ENCODE measurements around the gene MPPED1. TPM values are rescaled to one million over a fixed set of nuclear protein-coding genes. Genes with fewer than 3 reads are reported as not detected.

MPPED1 gene
- polyA plus RNA-seq, 4 donors, result 0.56 to 1.3 (median 0.74) TPM

- no peak for DNase-seq (ENCODE audit: low read depth in 4 of 4, low spot score in 2 of 4)
These were observed 61.2 kb downstream of the MPPED1 start for GRCh38 chr22:43473031-43473430.

- no peak for DNase-seq (ENCODE audit: low read depth in 4 of 4, low spot score in 2 of 4)
These were observed 61.6 kb downstream of the MPPED1 start for GRCh38 chr22:43473441-43473840.

DNA sequence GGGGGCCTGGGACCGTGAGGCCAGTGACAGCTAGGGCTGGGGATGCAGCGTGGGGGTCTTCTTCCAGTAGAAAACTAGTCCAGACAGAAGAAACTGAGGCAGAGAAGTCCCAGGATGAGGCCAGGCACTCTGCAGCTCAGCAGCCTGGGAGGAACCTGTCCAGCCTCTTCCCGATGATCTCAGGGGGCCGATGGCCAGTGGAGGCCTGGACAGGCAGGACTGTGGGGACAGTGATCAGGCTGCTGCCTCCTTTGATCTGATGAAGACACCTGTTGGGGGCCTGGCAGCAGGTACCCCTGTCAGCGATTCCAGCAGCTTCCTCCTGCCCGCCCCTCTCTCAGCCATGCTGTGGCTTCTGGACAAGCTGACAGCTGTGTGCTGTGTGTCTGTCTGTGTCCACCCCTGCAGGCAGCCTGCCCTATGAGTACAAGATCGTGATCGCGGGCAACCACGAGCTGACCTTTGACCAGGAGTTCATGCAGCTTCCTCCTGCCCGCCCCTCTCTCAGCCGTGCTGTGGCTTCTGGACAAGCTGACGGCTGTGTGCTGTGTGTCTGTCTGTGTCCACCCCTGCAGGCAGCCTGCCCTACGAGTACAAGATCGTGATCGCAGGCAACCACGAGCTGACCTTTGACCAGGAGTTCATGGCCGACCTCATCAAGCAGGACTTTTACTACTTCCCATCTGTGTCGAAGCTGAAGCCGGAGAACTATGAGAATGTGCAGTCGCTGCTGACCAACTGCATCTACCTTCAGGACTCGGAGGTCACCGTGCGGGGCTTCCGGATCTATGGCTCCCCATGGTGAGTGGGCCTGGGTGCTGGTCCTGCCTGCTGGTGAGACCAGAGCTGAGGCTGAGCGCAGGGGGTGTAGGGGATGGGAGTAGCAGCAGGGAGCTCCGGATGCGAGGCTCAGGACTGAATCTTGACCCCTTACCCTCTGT, 62.6 kb downstream of the MPPED1 start:
- no peak for DNase-seq (ENCODE audit: low read depth in 4 of 4, low spot score in 2 of 4)

DNA sequence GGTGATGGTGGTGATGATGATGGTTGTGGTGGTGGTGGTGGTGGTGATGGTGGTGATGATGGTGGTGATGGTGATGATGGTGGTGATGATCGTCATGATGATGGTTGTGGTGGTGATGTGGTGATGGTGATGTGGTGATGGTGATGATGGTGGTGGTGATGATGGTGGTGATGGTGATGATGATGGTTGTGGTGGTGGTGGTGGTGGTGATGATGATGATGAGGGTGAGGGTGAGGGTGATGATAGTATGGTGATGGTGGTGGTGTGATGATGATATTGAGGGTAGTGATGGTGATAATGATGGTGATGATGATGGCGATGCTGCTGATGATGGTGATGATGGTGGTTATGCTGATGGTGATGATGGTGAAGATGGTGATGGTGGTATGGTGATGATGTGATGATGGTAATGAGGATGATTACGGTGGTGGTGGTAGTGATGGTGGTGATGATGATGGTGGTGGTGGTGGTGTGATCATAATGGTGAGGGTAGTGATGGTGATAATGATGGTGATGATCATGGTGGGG, 63.8 kb downstream of the MPPED1 start:
- no peak for DNase-seq (ENCODE audit: low read depth in 4 of 4, low spot score in 2 of 4)

- DNase-seq (ENCODE audit: low read depth in 4 of 4, low spot score in 2 of 4), result no peak
These were observed 64.5 kb downstream of the MPPED1 start for GRCh38 chr22:43476341-43476740.

DNA sequence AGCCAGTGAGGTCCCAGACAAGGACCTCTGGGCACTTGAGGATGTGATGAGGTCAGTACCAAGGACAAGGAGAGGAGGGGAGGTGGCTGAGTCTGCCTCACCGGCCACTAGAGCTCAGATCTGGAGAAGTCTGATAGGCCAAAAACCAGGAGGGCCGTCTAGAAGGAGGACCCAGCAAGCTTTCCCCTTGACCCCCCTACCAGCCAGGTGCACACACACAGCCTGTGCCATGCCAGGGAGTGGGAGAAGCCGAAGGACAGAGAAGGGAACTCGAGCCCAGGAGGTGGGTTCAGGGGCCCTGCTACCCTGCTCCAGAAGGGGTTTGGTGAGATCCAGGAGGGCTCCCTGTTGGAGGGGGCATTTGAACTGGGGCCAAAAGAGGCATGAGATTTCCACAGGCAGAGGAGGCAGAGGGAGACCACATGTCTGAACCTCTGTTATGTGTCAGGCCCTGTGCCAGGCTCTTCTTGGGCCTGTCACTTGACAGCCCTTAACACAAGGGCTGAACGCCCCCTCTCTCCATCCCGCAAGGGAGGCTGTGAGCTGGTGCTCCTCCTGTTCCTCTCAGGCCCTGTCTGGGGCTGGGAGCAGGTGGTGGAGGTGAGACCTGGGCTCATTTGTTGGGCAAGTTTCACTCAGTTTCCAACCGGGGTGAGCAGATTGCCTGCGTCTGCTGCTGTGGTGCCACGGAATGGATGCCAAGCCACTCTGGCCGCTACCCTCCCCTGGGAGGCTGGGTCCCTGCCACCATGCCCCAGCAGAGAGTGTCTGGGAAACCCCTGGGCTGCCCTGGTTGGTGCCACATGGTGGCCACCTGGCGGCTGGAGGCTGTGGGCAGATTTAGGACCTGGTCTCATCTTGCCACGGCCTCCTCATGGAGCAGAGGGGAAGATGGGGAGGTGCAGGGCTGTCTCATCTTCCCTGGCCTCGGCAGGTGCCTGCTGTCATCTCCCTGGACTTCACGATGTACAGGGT, 65.2 kb downstream of the MPPED1 start:
- no peak for DNase-seq (ENCODE audit: low read depth in 4 of 4, low spot score in 2 of 4)

DNA sequence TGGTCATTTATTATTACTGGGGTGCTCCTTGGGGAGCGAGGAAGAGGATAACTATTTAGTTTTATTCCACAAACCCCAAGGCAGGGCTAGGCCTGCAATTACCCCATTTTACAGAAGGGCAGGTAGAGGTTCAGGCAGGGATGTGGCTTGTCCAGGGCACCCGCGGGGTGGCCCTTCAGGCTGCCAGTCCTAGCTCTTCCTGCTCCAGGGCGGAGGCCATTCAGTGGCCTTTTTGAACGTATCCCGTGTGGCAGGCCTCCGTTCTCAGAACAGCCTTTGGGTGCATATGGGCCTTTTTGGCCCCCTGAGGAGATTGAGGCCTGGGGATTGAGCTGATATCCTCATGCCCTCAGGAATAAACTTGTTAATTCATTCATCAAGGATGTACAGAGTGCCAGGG, 66.2 kb downstream of the MPPED1 start:
- DNase-seq (ENCODE audit: low read depth in 4 of 4, low spot score in 2 of 4), result no peak

DNA sequence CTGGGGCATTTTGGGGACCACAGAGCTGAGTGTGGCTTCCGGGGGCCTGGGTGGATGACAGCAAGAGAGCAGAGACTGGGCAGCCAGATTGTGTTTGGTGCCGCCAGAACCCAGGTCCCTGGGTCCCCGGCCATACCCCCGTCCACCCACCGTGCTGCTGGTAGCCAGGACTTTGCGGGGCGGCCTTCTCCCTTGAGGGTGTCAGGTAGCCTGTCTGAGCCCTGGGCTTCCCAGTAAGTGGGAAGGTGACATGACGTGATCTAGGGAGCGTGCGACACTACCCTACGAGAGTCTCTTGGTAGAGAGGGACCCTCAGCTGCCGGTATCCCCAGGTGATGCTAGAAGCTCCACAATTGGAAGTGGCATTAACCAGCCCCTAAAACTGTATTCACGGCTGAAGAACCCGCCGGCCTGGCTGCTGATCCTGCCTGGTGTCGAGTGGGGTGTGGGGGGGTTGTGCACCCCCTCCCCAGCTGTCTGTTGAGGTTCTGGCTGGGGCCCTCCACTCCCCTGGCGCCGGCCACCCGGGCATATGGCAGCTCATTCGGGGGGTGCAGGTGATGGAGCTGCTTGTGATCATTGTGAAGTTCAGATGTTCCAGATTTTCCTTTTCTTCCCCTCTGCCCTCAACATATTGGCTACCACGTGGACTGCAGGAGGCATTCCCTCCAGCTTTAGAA, 66.9 kb downstream of the MPPED1 start:
- no peak for DNase-seq (ENCODE audit: low read depth in 4 of 4, low spot score in 2 of 4)

DNA sequence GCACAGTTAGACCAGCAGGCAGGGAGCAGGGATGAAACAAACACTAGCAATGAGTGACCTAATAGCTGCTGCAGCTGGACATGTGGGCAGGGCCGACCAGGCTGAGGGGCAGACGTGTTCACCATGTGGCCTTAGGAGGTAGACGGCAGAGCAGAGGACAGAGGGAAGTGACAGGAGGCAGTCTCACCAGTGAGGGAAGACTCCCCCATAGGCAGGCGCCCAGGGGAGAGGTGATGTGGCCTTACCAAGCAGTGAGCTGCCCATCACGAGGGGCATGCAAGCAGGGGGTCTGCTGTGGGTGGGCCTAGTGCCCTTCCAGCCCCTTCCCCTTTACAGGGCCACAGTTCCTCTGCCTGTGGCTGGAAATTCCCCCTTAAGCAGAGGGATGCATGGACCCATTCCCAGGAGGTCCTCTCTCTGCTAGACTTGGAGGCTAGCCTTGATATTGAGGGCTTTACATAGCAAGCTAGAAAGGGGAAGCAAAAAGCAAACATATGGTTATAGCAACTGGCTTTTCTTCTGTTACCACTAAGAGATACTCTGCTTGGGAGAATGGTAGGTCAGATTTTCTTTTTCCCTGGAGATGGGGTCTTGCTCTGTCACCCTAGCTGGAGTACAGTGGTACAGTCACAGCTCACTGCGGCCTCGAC, 67.6 kb downstream of the MPPED1 start:
- DNase-seq (ENCODE audit: low read depth in 4 of 4, low spot score in 2 of 4), result no peak

- DNase-seq (ENCODE audit: low read depth in 4 of 4, low spot score in 2 of 4), result no peak
These were observed 68.1 kb downstream of the MPPED1 start for GRCh38 chr22:43479962-43480361.

- no peak for DNase-seq (ENCODE audit: low read depth in 4 of 4, low spot score in 2 of 4)
These were observed 69.9 kb downstream of the MPPED1 start for GRCh38 chr22:43481568-43482317.

- no peak for DNase-seq (ENCODE audit: low read depth in 4 of 4, low spot score in 2 of 4)
These were observed 70.5 kb downstream of the MPPED1 start for GRCh38 chr22:43482318-43482625.

GRCh38 chr22:43483266-43483665, 71.5 kb downstream of the MPPED1 start:
- DNase-seq (ENCODE audit: low read depth in 4 of 4, low spot score in 2 of 4), result no peak

GRCh38 chr22:43483669-43484068, 71.9 kb downstream of the MPPED1 start:
- DNase-seq (ENCODE audit: low read depth in 4 of 4, low spot score in 2 of 4), result no peak

GRCh38 chr22:43484227-43484626, 72.4 kb downstream of the MPPED1 start:
- DNase-seq (ENCODE audit: low read depth in 4 of 4, low spot score in 2 of 4), result no peak

DNA sequence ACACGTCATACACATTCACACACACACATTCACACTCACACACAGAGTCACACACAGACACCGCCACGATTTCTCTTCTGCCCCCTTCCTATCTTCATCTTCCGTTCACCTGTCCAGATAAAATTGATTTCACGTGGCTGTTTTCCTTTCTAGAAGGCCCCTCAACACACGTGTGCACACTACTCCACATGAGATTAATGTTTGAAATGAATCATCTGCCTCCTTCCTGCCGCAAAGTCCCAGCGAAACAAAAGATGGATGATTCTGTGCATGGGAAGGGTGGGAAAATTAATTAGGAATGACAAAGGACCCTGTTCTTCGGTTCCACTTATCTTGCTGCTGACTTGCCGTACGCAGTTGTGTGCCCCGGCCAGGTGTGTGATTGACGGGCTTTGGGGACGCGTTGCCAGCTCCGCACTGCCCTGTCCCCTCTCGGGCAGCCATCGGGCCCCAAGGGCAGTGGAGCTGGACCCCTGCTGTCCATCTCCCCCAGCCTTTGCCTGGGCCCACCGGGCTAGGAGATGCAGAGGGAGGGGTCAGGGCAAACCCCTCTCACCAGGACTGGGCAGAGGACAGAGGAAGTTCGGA, 73.8 kb downstream of the MPPED1 start:
- no peak for DNase-seq (ENCODE audit: low read depth in 4 of 4, low spot score in 2 of 4)

GRCh38 chr22:43487311-43488030, 75.7 kb downstream of the MPPED1 start:
- DNase-seq (ENCODE audit: low read depth in 4 of 4, low spot score in 2 of 4), result no peak
